ENCODE results near the gene NPIPA7.
"Not testable (repeated sequence)": the region's sequence is repeated elsewhere in the genome, so short reads cannot be mapped to it uniquely, and the experiment has no call there.

NPIPA7 gene

DNA sequence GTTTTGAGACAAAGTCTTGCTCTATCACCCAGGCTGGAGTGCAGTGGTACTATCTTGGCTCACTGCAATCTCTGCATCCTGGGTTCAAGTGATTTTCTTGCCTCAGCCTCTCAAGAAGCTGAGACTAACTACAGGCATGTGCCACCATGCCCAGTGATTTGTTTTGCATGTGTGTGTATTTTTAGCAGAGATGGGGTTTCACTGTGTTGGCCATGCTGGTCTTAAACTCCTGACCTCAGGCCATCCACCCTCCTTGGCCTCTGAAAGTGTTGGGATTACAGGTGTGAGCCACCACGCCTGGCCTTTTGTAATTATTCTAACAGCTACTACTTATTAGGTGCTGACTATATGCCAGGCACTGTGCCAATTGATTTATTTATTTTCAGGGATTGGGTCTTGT is 25.3 kb downstream of the NPIPA7 start:
- not testable (repeated sequence) for H3K9me3 Mint-ChIP-seq, ATAC-seq, H3K27ac Mint-ChIP-seq, H3K27me3 Mint-ChIP-seq, H3K4me3 Mint-ChIP-seq, H3K4me1 Mint-ChIP-seq, H3K36me3 Mint-ChIP-seq

- not testable (repeated sequence) for ATAC-seq, H3K27me3 Mint-ChIP-seq, H3K27ac Mint-ChIP-seq, H3K4me1 Mint-ChIP-seq, H3K9me3 Mint-ChIP-seq, H3K4me3 Mint-ChIP-seq, H3K36me3 Mint-ChIP-seq
These were observed 26.5 kb downstream of the NPIPA7 start for GRCh38 chr16:16405421-16405820.

- not testable (repeated sequence) for H3K27ac Mint-ChIP-seq, H3K4me3 Mint-ChIP-seq, H3K9me3 Mint-ChIP-seq, ATAC-seq, H3K36me3 Mint-ChIP-seq, H3K27me3 Mint-ChIP-seq, H3K4me1 Mint-ChIP-seq
These were observed 29.5 kb downstream of the NPIPA7 start for GRCh38 chr16:16408430-16408829.

DNA sequence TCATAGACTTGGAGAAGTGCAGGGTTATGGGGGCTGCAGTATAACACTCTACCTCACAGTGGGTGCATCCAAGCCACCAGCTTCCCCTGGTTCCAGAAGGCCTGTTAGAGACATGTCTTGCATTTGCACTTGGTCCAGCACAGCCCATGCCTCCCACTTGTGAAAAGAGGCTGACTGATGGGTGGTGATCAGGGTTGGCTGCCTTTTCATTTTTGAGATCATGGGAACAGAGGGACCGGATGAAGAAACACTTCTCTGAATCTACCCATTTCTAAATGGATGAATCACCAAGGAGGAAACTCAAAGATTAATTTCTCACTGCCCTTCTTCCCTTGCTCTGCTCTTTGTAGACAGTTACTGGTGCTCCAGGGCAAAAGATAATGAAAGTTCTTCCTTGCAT is 34.8 kb downstream of the NPIPA7 start:
- not testable (repeated sequence) for H3K27me3 Mint-ChIP-seq, H3K36me3 Mint-ChIP-seq, H3K27ac Mint-ChIP-seq

DNA sequence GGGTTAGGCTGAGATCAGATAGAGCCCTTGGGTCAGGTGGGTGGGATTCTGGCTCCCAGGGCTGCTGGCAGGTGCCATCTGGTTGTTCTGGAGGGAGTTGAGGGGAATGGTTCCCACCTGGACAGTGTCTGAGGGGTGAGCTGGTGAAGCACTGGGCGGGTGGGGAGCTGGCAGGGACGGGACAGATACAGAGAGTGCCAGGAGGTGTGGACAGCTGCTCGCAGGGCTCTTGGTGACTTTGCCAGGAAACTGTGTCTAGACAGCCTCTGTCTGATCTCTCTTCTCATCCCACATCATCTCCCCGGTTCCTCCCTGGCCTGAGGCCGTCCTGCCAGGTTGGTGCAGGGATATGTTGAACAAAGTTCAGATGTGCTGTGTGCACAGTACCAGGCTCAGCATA is 38.1 kb downstream of the NPIPA7 start:
- peak; percentile 20 for ATAC-seq
- H3K4me3 Mint-ChIP-seq, H3K4me1 Mint-ChIP-seq, H3K9me3 Mint-ChIP-seq, H3K27me3 Mint-ChIP-seq, H3K36me3 Mint-ChIP-seq, H3K27ac Mint-ChIP-seq: not testable (repeated sequence)

More for the DNA sequence above, 34.8 kb downstream of the NPIPA7 start:
- not testable (repeated sequence) for H3K4me1 Mint-ChIP-seq, H3K4me3 Mint-ChIP-seq, H3K9me3 Mint-ChIP-seq, ATAC-seq

GRCh38 chr16:16417914-16418544 is 39.1 kb downstream of the NPIPA7 start:
- H3K9me3 Mint-ChIP-seq, H3K4me3 Mint-ChIP-seq, H3K36me3 Mint-ChIP-seq, H3K27me3 Mint-ChIP-seq, H3K4me1 Mint-ChIP-seq, H3K27ac Mint-ChIP-seq: not testable (repeated sequence)
- ATAC-seq: peak; percentile 42

DNA sequence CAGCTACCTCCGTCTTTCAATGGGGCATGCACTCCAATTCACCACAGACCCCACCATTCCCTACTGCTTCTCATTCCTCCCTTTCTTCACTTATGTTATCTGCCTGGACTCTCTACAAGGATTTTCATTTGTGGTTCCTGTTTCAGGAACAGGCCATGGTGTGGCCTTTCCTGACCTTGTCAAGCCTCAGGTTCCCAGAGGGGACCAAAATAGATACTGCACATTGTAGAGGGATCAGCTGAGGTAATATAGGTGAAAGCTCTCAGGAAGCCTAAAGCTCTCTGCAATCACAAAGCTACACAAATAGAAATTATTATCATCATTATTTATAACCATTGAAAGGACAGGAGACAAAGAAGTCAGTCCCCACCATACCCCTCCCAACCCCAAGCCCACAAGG is 41.6 kb downstream of the NPIPA7 start:
- not testable (repeated sequence) for H3K4me1 Mint-ChIP-seq, ATAC-seq, H3K27ac Mint-ChIP-seq, H3K4me3 Mint-ChIP-seq, H3K36me3 Mint-ChIP-seq, H3K27me3 Mint-ChIP-seq, H3K9me3 Mint-ChIP-seq

DNA sequence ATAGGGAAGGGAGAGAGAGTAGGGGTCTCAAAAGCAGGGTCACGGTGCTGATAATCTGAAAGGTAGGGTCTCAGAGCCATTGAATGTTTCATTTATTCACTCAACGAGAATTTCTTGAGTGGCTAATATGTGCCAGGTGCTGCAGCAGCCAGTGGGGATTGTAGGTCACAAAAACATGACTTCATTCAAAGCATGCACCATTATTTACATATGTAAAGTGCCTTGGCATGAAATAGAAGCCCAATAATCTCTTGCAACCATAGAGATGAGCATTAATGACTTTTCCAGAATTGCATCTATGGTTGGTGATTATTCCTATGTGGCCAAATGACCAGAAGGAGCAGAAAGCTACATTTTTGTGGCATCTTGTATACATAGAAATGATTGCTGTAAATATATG is 46.2 kb downstream of the NPIPA7 start:
- not testable (repeated sequence) for H3K27ac Mint-ChIP-seq, H3K27me3 Mint-ChIP-seq, H3K4me1 Mint-ChIP-seq, H3K9me3 Mint-ChIP-seq, H3K4me3 Mint-ChIP-seq, ATAC-seq, H3K36me3 Mint-ChIP-seq

DNA sequence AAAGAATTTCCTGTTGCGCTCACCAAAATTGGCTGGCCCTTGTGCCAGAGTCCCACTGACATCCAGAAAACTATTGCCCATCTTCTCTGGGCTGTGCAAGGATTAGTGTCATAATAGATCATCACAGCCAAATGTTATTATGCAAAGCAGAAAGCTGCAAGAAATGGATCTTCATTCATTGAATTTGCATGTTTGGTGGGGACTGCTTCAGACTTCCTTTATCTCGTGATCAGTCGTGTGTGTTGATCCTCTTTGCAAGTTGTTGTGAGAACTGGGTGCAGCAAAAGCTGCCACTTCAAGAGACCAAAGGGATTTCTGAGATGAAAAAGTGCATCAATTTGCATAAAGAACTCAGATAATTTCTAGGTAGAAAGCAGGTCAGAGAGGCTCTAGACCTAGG is 52.2 kb downstream of the NPIPA7 start:
- H3K4me3 Mint-ChIP-seq, H3K27me3 Mint-ChIP-seq, H3K27ac Mint-ChIP-seq, H3K9me3 Mint-ChIP-seq, H3K4me1 Mint-ChIP-seq, H3K36me3 Mint-ChIP-seq: not testable (repeated sequence)
- peak; percentile 61 for ATAC-seq

DNA sequence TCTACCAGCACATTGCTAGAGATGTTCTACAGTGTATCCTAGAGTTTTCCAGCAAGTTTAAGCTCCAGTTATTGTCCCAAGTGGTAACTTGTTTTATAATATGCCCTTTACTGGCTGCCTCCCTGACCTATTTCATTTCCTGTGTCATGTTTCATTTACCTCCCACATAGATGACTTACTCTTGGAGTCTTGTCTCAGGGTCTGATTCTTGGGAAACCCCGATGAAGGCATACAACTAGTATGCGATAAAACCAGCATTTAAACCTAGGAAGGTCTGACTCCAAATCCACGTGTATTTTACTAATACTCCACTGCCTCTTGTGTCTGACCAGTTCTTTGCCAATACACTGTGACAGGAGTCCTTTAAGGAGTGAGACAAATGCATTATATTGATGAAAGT is 55.8 kb downstream of the NPIPA7 start:
- H3K27ac Mint-ChIP-seq, H3K9me3 Mint-ChIP-seq, H3K4me1 Mint-ChIP-seq, ATAC-seq, H3K36me3 Mint-ChIP-seq, H3K27me3 Mint-ChIP-seq, H3K4me3 Mint-ChIP-seq: not testable (repeated sequence)

DNA sequence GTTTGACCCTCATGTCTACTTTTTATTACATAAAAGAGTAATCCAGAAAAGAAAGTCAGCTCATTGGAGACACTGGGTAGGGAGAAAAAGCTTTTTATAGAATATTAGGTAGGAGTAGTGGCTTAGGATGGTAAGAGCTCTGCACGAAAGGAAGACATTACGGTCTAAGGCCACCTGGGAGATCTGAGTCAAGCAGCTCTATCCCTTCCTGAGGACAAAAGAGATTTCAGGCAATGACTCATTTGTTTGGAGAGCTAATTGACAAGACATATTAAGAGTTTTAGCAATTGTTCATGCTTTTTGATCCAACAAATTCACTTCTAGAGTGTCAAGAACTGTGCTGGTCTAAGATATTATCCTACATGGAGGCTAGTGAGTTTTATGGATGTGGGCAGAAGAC is 62.5 kb downstream of the NPIPA7 start:
- not testable (repeated sequence) for H3K4me3 Mint-ChIP-seq, ATAC-seq, H3K27me3 Mint-ChIP-seq, H3K27ac Mint-ChIP-seq, H3K9me3 Mint-ChIP-seq, H3K4me1 Mint-ChIP-seq, H3K36me3 Mint-ChIP-seq

All from stimulated activated memory B cell treated with anti-CD40 and anti-IgM and Interleukin-4, amounts not matched to agents 10 μg/mL and 1 μg/mL and 100 μg/mL, for 72 hours (primary cell).